ENCODE results near the gene VDR. TPM values are rescaled to one million over a fixed set of nuclear protein-coding genes. Genes with fewer than 3 reads are reported as not detected.

The VDR gene
- total and polyA plus RNA-seq, 2 experiments from 2014 or later, result 23.9 to 30.5 TPM

- no peak overlapping the region for H3K9ac ChIP-seq
- WGBS, 2 experiments (ENCODE audit: low coverage in 1 of 2, low lambda C conversion rate in 2 of 2, missing lambda C conversion rate in 2 of 2), result 43 to 47% methylated on average over 27 to 32 of the region's 32 CpGs
- peak; percentile 88 for DNase-seq
- in situ Hi-C loops (cut with MboI), result no loop called here
- no peaks in the 10 kb centered on the region for H3K9me2 ChIP-seq (ENCODE audit: insufficient read depth)
- TF ChIP-seq EZH2phosphoT487 (IDR thresholded peaks at IDR 0.05; ENCODE audit: insufficient read depth, low read depth) (no peak), EZH2 (IDR thresholded peaks at IDR 0.05; ENCODE audit: insufficient read depth, poor library complexity, severe bottlenecking) (no peak)
- H3K27ac ChIP-seq, result no peak overlapping the region
- H3K79me2 ChIP-seq (ENCODE audit: insufficient read depth), result no peaks in the 10 kb centered on the region
- H3K4me2 ChIP-seq (ENCODE audit: unreplicated experiment), result no peak overlapping the region
- H3K27me3 ChIP-seq (replicated peaks; ENCODE audit: insufficient read depth), result no peaks in the 10 kb centered on the region
- H3K4me3 ChIP-seq, result no peak overlapping the region
- no peaks in the 10 kb centered on the region for H3K36me3 ChIP-seq (ENCODE audit: low read depth)
- no peaks in the 10 kb centered on the region for H4K20me1 ChIP-seq (ENCODE audit: insufficient read depth)
- peak overlapping the region; percentile 64 for H2AFZ ChIP-seq
- peaks cover 10% of the 10 kb centered on the region for H3K4me1 ChIP-seq (ENCODE audit: insufficient read depth)
- no peaks in the 10 kb centered on the region for H3K9me3 ChIP-seq (ENCODE audit: low read depth)
- peaks cover 6% of the 10 kb centered on the region; the same call in 1 of the 2 replicates for H3F3A ChIP-seq (ENCODE audit: insufficient read depth)
These were observed 44.9 kb upstream of the VDR start for GRCh38 chr12:47949441-47950341.

DNA sequence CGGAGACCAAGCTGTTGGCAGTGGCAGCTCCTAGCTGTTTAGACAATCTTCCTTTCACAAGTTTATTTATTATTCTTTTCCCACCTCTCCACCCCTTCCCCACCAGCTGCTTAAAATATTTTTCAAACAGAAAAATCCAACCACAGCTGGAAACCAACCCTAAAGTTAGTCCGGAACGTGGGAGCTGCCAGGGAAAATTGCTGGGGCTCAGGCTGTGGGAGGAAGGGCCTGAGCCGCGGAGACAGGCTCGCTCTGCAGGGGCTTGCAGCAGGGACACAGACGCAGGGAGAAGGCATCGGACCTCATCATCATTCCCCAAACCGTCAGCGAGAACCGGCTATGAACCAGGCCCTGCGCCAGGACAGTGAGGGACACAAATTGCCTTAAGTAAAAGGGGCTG, 42.5 kb upstream of the VDR start:
- Histone ChIP-seq H2AFZ (no peak overlapping the region), H3K36me3 (ENCODE audit: low read depth) (no peaks in the 10 kb centered on the region), H3K9me2 (ENCODE audit: insufficient read depth) (no peaks in the 10 kb centered on the region), H3K4me1 (ENCODE audit: insufficient read depth) (peaks cover 10% of the 10 kb centered on the region), H3K27me3 (replicated peaks; ENCODE audit: insufficient read depth) (no peaks in the 10 kb centered on the region), H3F3A (ENCODE audit: insufficient read depth) (peaks cover 6% of the 10 kb centered on the region; the same call in 1 of the 2 replicates), H3K9ac (no peak overlapping the region), H3K27ac (no peak overlapping the region), H3K4me2 (ENCODE audit: unreplicated experiment) (no peak overlapping the region), H3K79me2 (ENCODE audit: insufficient read depth) (no peaks in the 10 kb centered on the region), H4K20me1 (ENCODE audit: insufficient read depth) (no peaks in the 10 kb centered on the region), H3K4me3 (no peak overlapping the region), H3K9me3 (ENCODE audit: low read depth) (no peaks in the 10 kb centered on the region)
- TF ChIP-seq EZH2phosphoT487 (IDR thresholded peaks at IDR 0.05; ENCODE audit: insufficient read depth, low read depth), result no peak
- no peak for TF ChIP-seq EZH2 (IDR thresholded peaks at IDR 0.05; ENCODE audit: insufficient read depth, poor library complexity, severe bottlenecking)
- 88 to 90% methylated on average over 12 of the region's 12 CpGs for WGBS, 2 experiments (ENCODE audit: low coverage in 1 of 2, low lambda C conversion rate in 2 of 2, missing lambda C conversion rate in 2 of 2)
- in situ Hi-C loops (cut with MboI), result no loop called here
- DNase-seq, result no peak

GRCh38 chr12:47946413-47947323, 41.9 kb upstream of the VDR start:
- Histone ChIP-seq H2AFZ (no peak overlapping the region), H3K79me2 (ENCODE audit: insufficient read depth) (no peaks in the 10 kb centered on the region), H3K4me3 (no peak overlapping the region), H4K20me1 (ENCODE audit: insufficient read depth) (no peaks in the 10 kb centered on the region), H3K4me2 (ENCODE audit: unreplicated experiment) (peak overlapping the region; percentile 21), H3K9me2 (ENCODE audit: insufficient read depth) (no peaks in the 10 kb centered on the region), H3K36me3 (ENCODE audit: low read depth) (no peaks in the 10 kb centered on the region), H3F3A (ENCODE audit: insufficient read depth) (peaks cover 6% of the 10 kb centered on the region; the same call in 1 of the 2 replicates), H3K4me1 (ENCODE audit: insufficient read depth) (peaks cover 10% of the 10 kb centered on the region), H3K27me3 (replicated peaks; ENCODE audit: insufficient read depth) (no peaks in the 10 kb centered on the region), H3K9me3 (ENCODE audit: low read depth) (no peaks in the 10 kb centered on the region), H3K27ac (no peak overlapping the region), H3K9ac (no peak overlapping the region)
- TF ChIP-seq EZH2 (IDR thresholded peaks at IDR 0.05; ENCODE audit: insufficient read depth, poor library complexity, severe bottlenecking) (no peak), EZH2phosphoT487 (IDR thresholded peaks at IDR 0.05; ENCODE audit: insufficient read depth, low read depth) (no peak)
- in situ Hi-C loops (cut with MboI), result no loop called here
- DNase-seq, result peak; percentile 77
- 73% methylated on average over 26 to 27 of the region's 27 CpGs for WGBS, 2 experiments (ENCODE audit: low coverage in 1 of 2, low lambda C conversion rate in 2 of 2, missing lambda C conversion rate in 2 of 2)

DNA sequence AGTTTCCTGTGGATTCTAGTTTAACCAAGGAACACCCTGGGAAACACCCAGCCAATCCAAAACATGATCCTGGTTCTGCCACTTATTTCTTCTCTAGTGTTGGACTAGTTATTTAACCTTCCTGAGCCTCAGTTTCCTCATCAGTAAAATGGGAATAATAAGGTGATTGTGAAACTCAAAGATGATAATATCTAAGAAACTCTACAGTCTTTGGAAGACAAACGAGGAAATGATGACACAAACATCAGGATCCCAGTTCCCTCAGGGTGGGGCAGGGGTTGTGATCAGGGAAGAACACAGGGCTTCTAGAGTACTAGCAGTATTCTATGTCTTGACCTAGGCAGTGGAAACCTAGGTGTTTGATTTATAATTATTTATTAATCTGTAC, 40.5 kb upstream of the VDR start:
- TF ChIP-seq EZH2 (IDR thresholded peaks at IDR 0.05; ENCODE audit: insufficient read depth, poor library complexity, severe bottlenecking), result no peak
- no peak for TF ChIP-seq EZH2phosphoT487 (IDR thresholded peaks at IDR 0.05; ENCODE audit: insufficient read depth, low read depth)
- no peaks in the 10 kb centered on the region for H3K9me2 ChIP-seq (ENCODE audit: insufficient read depth)
- H3K79me2 ChIP-seq (ENCODE audit: insufficient read depth), result no peaks in the 10 kb centered on the region
- in situ Hi-C loops (cut with MboI), result no loop called here
- H2AFZ ChIP-seq, result no peak overlapping the region
- H3F3A ChIP-seq (ENCODE audit: insufficient read depth), result no peaks in the 10 kb centered on the region
- H3K9ac ChIP-seq, result no peak overlapping the region
- no peaks in the 10 kb centered on the region for H3K9me3 ChIP-seq (ENCODE audit: low read depth)
- H3K27me3 ChIP-seq (replicated peaks; ENCODE audit: insufficient read depth), result no peaks in the 10 kb centered on the region
- DNase-seq, result peak; percentile 40
- no peaks in the 10 kb centered on the region for H4K20me1 ChIP-seq (ENCODE audit: insufficient read depth)
- no peak overlapping the region for H3K27ac ChIP-seq
- no peak overlapping the region for H3K4me2 ChIP-seq (ENCODE audit: unreplicated experiment)
- H3K4me1 ChIP-seq (ENCODE audit: insufficient read depth), result peaks cover 10% of the 10 kb centered on the region
- WGBS, 2 experiments (ENCODE audit: low coverage in 1 of 2, low lambda C conversion rate in 2 of 2, missing lambda C conversion rate in 2 of 2), result 22 to 25% methylated on average over 1 of the region's 1 CpG
- no peak overlapping the region for H3K4me3 ChIP-seq
- H3K36me3 ChIP-seq (ENCODE audit: low read depth), result no peaks in the 10 kb centered on the region

Data from GM23248 (cell line).